ENCODE data around the gene OR4D1. TPM values are rescaled to one million over a fixed set of nuclear protein-coding genes. Genes with fewer than 3 reads are reported as not detected.

Gene OR4D1
- total RNA-seq, 4 donors from 2014 or later: not detected

GRCh38 chr17:58153046-58153445 lies 4.9 kb downstream of the OR4D1 start:
- no peak for TF ChIP-seq CTCF (IDR thresholded peaks at IDR 0.05)
- TF ChIP-seq POLR2A (IDR thresholded peaks at IDR 0.05): no peak
- intact Hi-C loops (cut with DNase I; ENCODE audit: low total_unique reads): no loop called here
- H3K27me3 ChIP-seq: no peaks in the 10 kb centered on the region
- DNase-seq: no peak
- no peak overlapping the region for H3K4me3 ChIP-seq
- H3K4me1 ChIP-seq: no peaks in the 10 kb centered on the region
- H3K9me3 ChIP-seq: no peaks in the 10 kb centered on the region
- H3K36me3 ChIP-seq: no peaks in the 10 kb centered on the region
- no peak overlapping the region for H3K27ac ChIP-seq

- intact Hi-C loops (cut with DNase I; ENCODE audit: low total_unique reads): no loop called here
- Histone ChIP-seq H3K27me3 (no peaks in the 10 kb centered on the region), H3K4me1 (no peaks in the 10 kb centered on the region), H3K9me3 (no peaks in the 10 kb centered on the region), H3K36me3 (no peaks in the 10 kb centered on the region), H3K4me3 (no peak overlapping the region), H3K27ac (no peak overlapping the region)
- DNase-seq: no peak
- TF ChIP-seq CTCF (IDR thresholded peaks at IDR 0.05) (no peak), POLR2A (IDR thresholded peaks at IDR 0.05) (no peak)
Measured at GRCh38 chr17:58153671-58154070, 5.5 kb downstream of the OR4D1 start.

- no peak for TF ChIP-seq CTCF (IDR thresholded peaks at IDR 0.05)
- no peak for TF ChIP-seq POLR2A (IDR thresholded peaks at IDR 0.05)
- Histone ChIP-seq H3K27me3 (no peaks in the 10 kb centered on the region), H3K4me1 (no peaks in the 10 kb centered on the region), H3K27ac (no peak overlapping the region), H3K4me3 (peak overlapping the region in 1 of 2 donors; percentile 17), H3K36me3 (no peaks in the 10 kb centered on the region), H3K9me3 (no peaks in the 10 kb centered on the region)
- no peak for DNase-seq
- intact Hi-C loops (cut with DNase I; ENCODE audit: low total_unique reads): no loop called here
Measured at GRCh38 chr17:58156839-58157803, 8.9 kb downstream of the OR4D1 start.

DNA sequence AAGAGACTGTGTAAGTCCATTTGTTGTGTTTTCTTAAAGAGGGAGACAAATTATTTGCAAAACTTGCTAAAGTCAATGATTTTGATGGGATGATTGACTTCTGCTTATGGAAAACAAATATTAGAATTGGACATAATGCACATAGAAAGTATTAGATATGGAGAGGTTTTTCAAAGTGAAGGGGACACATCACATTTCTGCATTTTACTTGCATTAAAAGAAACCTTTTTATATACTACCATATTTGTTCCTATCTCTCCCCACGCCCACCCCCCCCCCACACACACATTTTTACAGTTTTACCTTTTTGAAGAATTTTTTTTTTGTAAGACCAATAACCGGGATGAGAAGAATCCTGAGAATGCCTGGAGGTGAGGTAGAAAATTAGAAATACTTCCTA lies 10.0 kb downstream of the OR4D1 start:
- intact Hi-C loops (cut with DNase I; ENCODE audit: low total_unique reads): no loop called here

More for the DNA sequence above, 10.0 kb downstream of the OR4D1 start:
- DNase-seq: no peak
- Histone ChIP-seq H3K4me1 (no peaks in the 10 kb centered on the region), H3K9me3 (no peaks in the 10 kb centered on the region), H3K4me3 (no peak overlapping the region), H3K36me3 (no peaks in the 10 kb centered on the region), H3K27ac (no peak overlapping the region), H3K27me3 (no peaks in the 10 kb centered on the region)
- TF ChIP-seq CTCF (IDR thresholded peaks at IDR 0.05) (no peak), POLR2A (IDR thresholded peaks at IDR 0.05) (no peak)

All from uterus (tissue), 4 donors.